HS-5 (cell line): Measurements from ENCODE around the gene AXDND1.
"Not testable (repeated sequence)": the region's sequence is repeated elsewhere in the genome, so short reads cannot be mapped to it uniquely, and the experiment has no call there.

Experiments used
- DNase-seq: peaks from one replicate; pipeline ENCODE4 v3.0.0-alpha.2; 2012; ENCODE audit warnings: low read depth

Gene AXDND1

GRCh38 chr1:179465661-179466060 lies 99.9 kb downstream of the AXDND1 start:
- not testable (repeated sequence) for DNase-seq

- no peak for DNase-seq
Measured at GRCh38 chr1:179474713-179475112, 108.9 kb downstream of the AXDND1 start.

GRCh38 chr1:179476484-179476883 lies 110.7 kb downstream of the AXDND1 start:
- DNase-seq: no peak

- DNase-seq: no peak
Measured at GRCh38 chr1:179478370-179478769, 112.6 kb downstream of the AXDND1 start.

GRCh38 chr1:179490611-179491010 lies 124.8 kb downstream of the AXDND1 start:
- no peak for DNase-seq

GRCh38 chr1:179493323-179493722 lies 127.6 kb downstream of the AXDND1 start:
- peak; percentile 41 for DNase-seq

- no peak for DNase-seq
Measured at GRCh38 chr1:179506199-179506598, 140.4 kb downstream of the AXDND1 start.

GRCh38 chr1:179509384-179509783 lies 143.6 kb downstream of the AXDND1 start:
- DNase-seq: no peak

- DNase-seq: no peak
Measured at GRCh38 chr1:179510038-179510437, 144.3 kb downstream of the AXDND1 start.

GRCh38 chr1:179516976-179517705 lies 151.4 kb downstream of the AXDND1 start:
- DNase-seq: no peak

GRCh38 chr1:179518544-179518943 lies 152.8 kb downstream of the AXDND1 start:
- DNase-seq: not testable (repeated sequence)

- no peak for DNase-seq
Measured at GRCh38 chr1:179529482-179530195, 163.9 kb downstream of the AXDND1 start.

- DNase-seq: no peak
Measured at GRCh38 chr1:179530352-179530751, 164.6 kb downstream of the AXDND1 start.

- no peak for DNase-seq
Measured at GRCh38 chr1:179541774-179542173, 176.0 kb downstream of the AXDND1 start.

- no peak for DNase-seq
Measured at GRCh38 chr1:179545321-179545720, 179.6 kb downstream of the AXDND1 start.

GRCh38 chr1:179547021-179547535 lies 181.3 kb downstream of the AXDND1 start:
- DNase-seq: no peak

GRCh38 chr1:179548666-179549367 lies 183.0 kb downstream of the AXDND1 start:
- no peak for DNase-seq

- DNase-seq: no peak
Measured at GRCh38 chr1:179549368-179549700, 183.6 kb downstream of the AXDND1 start.

- DNase-seq: peak; percentile 50
Measured at GRCh38 chr1:179550746-179551682, 185.2 kb downstream of the AXDND1 start.

GRCh38 chr1:179554427-179554826 lies 188.7 kb downstream of the AXDND1 start:
- DNase-seq: no peak

GRCh38 chr1:179558078-179558477 lies 192.3 kb downstream of the AXDND1 start:
- no peak for DNase-seq
